Measurements from ENCODE around the gene MGAT4C.
A peak's percentile ranks its signal among the peaks of the same experiment; 100 is the strongest.

The MGAT4C gene

GRCh38 chr12:85946375-85946774 lies 309.8 kb downstream of the MGAT4C start:
- Histone ChIP-seq H3K27me3 (replicated peaks; ENCODE audit: control insufficient read depth, insufficient read depth, low read length) (no peaks in the 10 kb centered on the region), H3K36me3 (ENCODE audit: control insufficient read depth, insufficient read depth, low read length) (no peaks in the 10 kb centered on the region), H3K4me3 (replicated peaks; ENCODE audit: low read depth, low read length) (no peak overlapping the region)
- TF ChIP-seq, protein P1, sequence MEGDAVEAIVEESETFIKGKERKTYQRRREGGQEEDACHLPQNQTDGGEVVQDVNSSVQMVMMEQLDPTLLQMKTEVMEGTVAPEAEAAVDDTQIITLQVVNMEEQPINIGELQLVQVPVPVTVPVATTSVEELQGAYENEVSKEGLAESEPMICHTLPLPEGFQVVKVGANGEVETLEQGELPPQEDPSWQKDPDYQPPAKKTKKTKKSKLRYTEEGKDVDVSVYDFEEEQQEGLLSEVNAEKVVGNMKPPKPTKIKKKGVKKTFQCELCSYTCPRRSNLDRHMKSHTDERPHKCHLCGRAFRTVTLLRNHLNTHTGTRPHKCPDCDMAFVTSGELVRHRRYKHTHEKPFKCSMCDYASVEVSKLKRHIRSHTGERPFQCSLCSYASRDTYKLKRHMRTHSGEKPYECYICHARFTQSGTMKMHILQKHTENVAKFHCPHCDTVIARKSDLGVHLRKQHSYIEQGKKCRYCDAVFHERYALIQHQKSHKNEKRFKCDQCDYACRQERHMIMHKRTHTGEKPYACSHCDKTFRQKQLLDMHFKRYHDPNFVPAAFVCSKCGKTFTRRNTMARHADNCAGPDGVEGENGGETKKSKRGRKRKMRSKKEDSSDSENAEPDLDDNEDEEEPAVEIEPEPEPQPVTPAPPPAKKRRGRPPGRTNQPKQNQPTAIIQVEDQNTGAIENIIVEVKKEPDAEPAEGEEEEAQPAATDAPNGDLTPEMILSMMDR (IDR thresholded peaks at IDR 0.05; ENCODE audit: insufficient read depth, low read length, poor library complexity, severe bottlenecking): no peak
- no peak for DNase-seq (ENCODE audit: extremely low read depth, insufficient read length)

DNA sequence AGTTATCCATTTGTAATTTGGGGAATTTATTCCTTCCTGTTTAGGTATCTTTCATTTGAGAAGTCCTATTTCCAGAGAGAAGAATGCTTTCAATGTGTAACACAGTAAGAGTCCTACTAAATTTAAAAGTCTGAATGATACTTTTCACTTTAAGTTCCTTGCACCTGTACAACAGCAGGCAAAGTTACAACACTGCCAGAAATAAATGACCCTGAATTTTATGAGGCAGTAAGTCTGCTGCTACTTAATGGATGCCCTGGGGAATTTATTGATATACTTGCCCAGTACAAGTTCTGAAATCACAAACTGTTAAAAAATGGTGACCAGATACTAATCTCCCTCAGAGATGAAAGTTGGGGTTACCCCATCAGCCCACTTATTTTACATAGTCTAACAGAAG lies 329.0 kb downstream of the MGAT4C start:
- Histone ChIP-seq H3K27me3 (replicated peaks; ENCODE audit: control insufficient read depth, insufficient read depth, low read length) (no peaks in the 10 kb centered on the region), H3K36me3 (ENCODE audit: control insufficient read depth, insufficient read depth, low read length) (no peaks in the 10 kb centered on the region), H3K4me3 (replicated peaks; ENCODE audit: low read depth, low read length) (no peak overlapping the region)
- TF ChIP-seq, protein P1 (IDR thresholded peaks at IDR 0.05; ENCODE audit: insufficient read depth, low read length, poor library complexity, severe bottlenecking): no peak
- no peak for DNase-seq (ENCODE audit: extremely low read depth, insufficient read length)

- Histone ChIP-seq H3K36me3 (ENCODE audit: control insufficient read depth, insufficient read depth, low read length) (no peaks in the 10 kb centered on the region), H3K4me3 (replicated peaks; ENCODE audit: low read depth, low read length) (no peak overlapping the region), H3K27me3 (replicated peaks; ENCODE audit: control insufficient read depth, insufficient read depth, low read length) (no peaks in the 10 kb centered on the region)
- TF ChIP-seq, protein P1 (IDR thresholded peaks at IDR 0.05; ENCODE audit: insufficient read depth, low read length, poor library complexity, severe bottlenecking): peak; percentile 46
- no peak for DNase-seq (ENCODE audit: extremely low read depth, insufficient read length)
Observed at GRCh38 chr12:85923767-85924331, 332.3 kb downstream of the MGAT4C start.

- no peaks in the 10 kb centered on the region for H3K36me3 ChIP-seq (ENCODE audit: control insufficient read depth, insufficient read depth, low read length)
- H3K27me3 ChIP-seq (replicated peaks; ENCODE audit: control insufficient read depth, insufficient read depth, low read length): no peaks in the 10 kb centered on the region
- TF ChIP-seq, protein P1 (IDR thresholded peaks at IDR 0.05; ENCODE audit: insufficient read depth, low read length, poor library complexity, severe bottlenecking): peak; percentile 47
- peak; percentile 1 for DNase-seq (ENCODE audit: extremely low read depth, insufficient read length)
- H3K4me3 ChIP-seq (replicated peaks; ENCODE audit: low read depth, low read length): no peak overlapping the region
Observed at GRCh38 chr12:85920324-85920947, 335.8 kb downstream of the MGAT4C start.
